Keratinocyte (primary cell): ENCODE data around the gene EFR3B. TPM values are rescaled to one million over a fixed set of nuclear protein-coding genes. Genes with fewer than 3 reads are reported as not detected.

Experiments used
- DNase-seq: peaks from one replicate; pipeline ENCODE4 v3.0.0-alpha.2; 2011; ENCODE audit warnings: low read depth, missing footprints, low spot score
- FAIRE-seq: peaks from 2 replicates; lab custom pipeline; 2011; peaks lifted over from hg19 to GRCh38; lab: Jason Lieb, UNC
- H2AFZ ChIP-seq: 2 replicates; pipeline ENCODE4 v1.6.0; 2012; ENCODE audit warnings: low read length, control low read depth, inconsistent platforms; ENCODE audit not compliant: control insufficient read depth
- H3K27ac ChIP-seq: 2 replicates; pipeline ENCODE4 v1.5.1; 2011; ENCODE audit warnings: low read length; ENCODE audit not compliant: control insufficient read depth, insufficient read depth
- H3K27me3 ChIP-seq: 3 replicates; pipeline ENCODE4 v1.6.0; 2011; ENCODE audit warnings: low read length; ENCODE audit not compliant: control insufficient read depth, insufficient read depth; ENCODE audit errors: extremely low read depth
- H3K36me3 ChIP-seq, 2 experiments: 2 replicates in 1 of 2; 3 replicates in 1 of 2; pipeline ENCODE4 v1.5.1; 2011; ENCODE audit warnings: low read length in 2 of 2, mild to moderate bottlenecking in 1 of 2; ENCODE audit not compliant: control insufficient read depth in 2 of 2, insufficient read depth in 2 of 2; ENCODE audit errors: extremely low read depth in 1 of 2
- H3K4me1 ChIP-seq: 3 replicates; pipeline ENCODE4 v1.5.1; 2011; ENCODE audit warnings: low read length; ENCODE audit not compliant: control insufficient read depth, insufficient read depth; ENCODE audit errors: extremely low read depth
- H3K4me2 ChIP-seq: 3 replicates; pipeline ENCODE4 v1.6.0; 2011; ENCODE audit warnings: low read depth, low read length; ENCODE audit not compliant: control insufficient read depth, insufficient read depth; ENCODE audit errors: extremely low read depth
- H3K4me3 ChIP-seq, 3 experiments: fragments of 200-600 bp in 1 of 3; sonication (generic) in 1 of 3; 2 replicates in 2 of 3; 3 replicates in 1 of 3; pipeline ENCODE4 v1.5.1; 2011 to 2016; ENCODE audit warnings: low read length in 3 of 3, mild to moderate bottlenecking in 3 of 3, control low read depth in 2 of 3, inconsistent platforms in 1 of 3, low read depth in 1 of 3, mixed read lengths in 1 of 3, mixed run types in 1 of 3, moderate library complexity in 1 of 3; ENCODE audit not compliant: control insufficient read depth in 2 of 3, insufficient read depth in 2 of 3; ENCODE audit errors: extremely low read depth in 1 of 3
- H3K79me2 ChIP-seq: 2 replicates; pipeline ENCODE4 v1.6.0; 2012; ENCODE audit warnings: low read length; ENCODE audit not compliant: control insufficient read depth, insufficient read depth
- H3K9ac ChIP-seq: 3 replicates; pipeline ENCODE4 v1.6.0; 2011; ENCODE audit warnings: low read length; ENCODE audit not compliant: control insufficient read depth, insufficient read depth; ENCODE audit errors: extremely low read depth
- H3K9me1 ChIP-seq: 3 replicates; pipeline ENCODE4 v1.6.0; 2011; ENCODE audit warnings: low read length; ENCODE audit not compliant: control insufficient read depth, insufficient read depth; ENCODE audit errors: extremely low read depth
- H3K9me3 ChIP-seq: 2 replicates; pipeline ENCODE4 v1.5.1; 2012; ENCODE audit warnings: low read depth, low read length; ENCODE audit not compliant: control insufficient read depth
- H4K20me1 ChIP-seq: 3 replicates; pipeline ENCODE4 v1.6.0; 2011; ENCODE audit warnings: low read length; ENCODE audit not compliant: control insufficient read depth, insufficient read depth; ENCODE audit errors: extremely low read depth
- CTCF ChIP-seq, 3 experiments: IDR thresholded peaks in 1 of 3; conservative IDR thresholded peaks in 1 of 3; optimal IDR thresholded peaks in 1 of 3; 2 replicates in 2 of 3; 3 replicates in 1 of 3; pipeline versions ENCODE3 to v1.5.1; 2011; ENCODE audit warnings: low read length in 3 of 3, mild to moderate bottlenecking in 3 of 3, moderate library complexity in 2 of 3, control low read depth in 1 of 3, inconsistent platforms in 1 of 3; ENCODE audit not compliant: insufficient read depth in 2 of 3; ENCODE audit errors: extremely low read depth in 1 of 3
- EZH2 ChIP-seq: IDR thresholded peaks from one replicate; pipeline ENCODE4 v1.6.1; 2012; ENCODE audit warnings: inconsistent platforms, mild to moderate bottlenecking, low read length, moderate library complexity
- dilution Hi-C: fragments of 300-500 bp; cut with MboI; formaldehyde crosslinking; loops from one replicate; pipeline ENCODE4 v1.7.0; 2020; ENCODE audit warnings: low sequenced_read_pairs; ENCODE audit not compliant: extremely low pct_ligation_motif_present
- polyA plus RNA-seq, 5 experiments: library from polyadenylated mRNA; depleted of rRNA in 3 of 5; stranded (reverse) in 3 of 5; stranded (forward) in 1 of 5; unstranded in 1 of 5; fragments of >200 nt; gene quantifications; 1 replicate in 1 of 5; 2 replicates in 3 of 5; 3 replicates in 1 of 5; pipeline versions ENCODE4 v1.2.1 to v1.2.3, GENCODE V29; 2011 to 2012; ENCODE audit warnings: missing spikeins in 2 of 5, low read depth in 1 of 5, low replicate concordance in 1 of 5

EFR3B gene
- polyA plus RNA-seq, 1 donor (not counting 4 experiments of a cell fraction or from before 2014, with no cell fraction given) = 0.09 TPM

DNA sequence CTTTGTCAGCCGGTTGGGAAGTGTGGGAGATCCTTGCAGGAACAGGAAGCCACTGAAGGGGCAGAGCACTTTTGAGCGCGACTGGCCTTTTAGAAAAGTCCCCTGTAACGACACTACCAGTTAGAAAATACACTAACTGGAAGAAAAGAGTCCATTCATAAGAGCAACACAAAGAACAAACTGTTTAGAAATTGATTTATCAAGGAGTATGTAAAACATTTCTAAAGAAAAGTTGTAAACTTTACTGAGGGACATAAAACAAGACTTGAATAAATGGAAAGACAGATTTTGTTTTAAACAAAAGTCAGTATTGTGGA lies 156.3 kb downstream of the EFR3B start:
- Histone ChIP-seq H3K4me2 (no peak overlapping the region), H3K36me3 (no peaks in the 10 kb centered on the region), H3K4me3 (no peak overlapping the region), H3K27ac (no peak overlapping the region), H4K20me1 (no peaks in the 10 kb centered on the region), H3K4me1 (no peaks in the 10 kb centered on the region), H3K9me1 (no peaks in the 10 kb centered on the region), H2AFZ (no peak overlapping the region), H3K79me2 (no peaks in the 10 kb centered on the region), H3K9ac (no peak overlapping the region), H3K27me3 (no peaks in the 10 kb centered on the region), H3K9me3 (no peaks in the 10 kb centered on the region)
- dilution Hi-C loops = no loop called here
- no peak for DNase-seq
- FAIRE-seq = no peak
- TF ChIP-seq CTCF (optimal IDR thresholded peaks at IDR 0.05 in 1 of 3, IDR thresholded peaks at IDR 0.05 in 1 of 3, conservative IDR thresholded peaks at IDR 0.05 in 1 of 3; ENCODE audit: extremely low read depth in 1 of 3, insufficient read depth in 2 of 3, low read length in 3 of 3) (no peak), EZH2 (no peak)

GRCh38 chr2:25198576-25198975 lies 156.7 kb downstream of the EFR3B start:
- DNase-seq (no peak), FAIRE-seq (no peak)
- no peaks in the 10 kb centered on the region for H3K4me1 ChIP-seq
- no peaks in the 10 kb centered on the region for H4K20me1 ChIP-seq
- H3K4me3 ChIP-seq = no peak overlapping the region
- H3K27me3 ChIP-seq = no peaks in the 10 kb centered on the region
- H3K9me3 ChIP-seq = no peaks in the 10 kb centered on the region
- dilution Hi-C loops = no loop called here
- TF ChIP-seq CTCF (optimal IDR thresholded peaks at IDR 0.05 in 1 of 3, IDR thresholded peaks at IDR 0.05 in 1 of 3, conservative IDR thresholded peaks at IDR 0.05 in 1 of 3; ENCODE audit: extremely low read depth in 1 of 3, insufficient read depth in 2 of 3, low read length in 3 of 3) = no peak
- no peak overlapping the region for H3K9ac ChIP-seq
- no peak overlapping the region for H2AFZ ChIP-seq
- H3K27ac ChIP-seq = no peak overlapping the region
- no peaks in the 10 kb centered on the region for H3K36me3 ChIP-seq
- H3K9me1 ChIP-seq = no peaks in the 10 kb centered on the region
- no peak overlapping the region for H3K4me2 ChIP-seq
- no peaks in the 10 kb centered on the region for H3K79me2 ChIP-seq
